ENCODE data around the gene ZRANB1. TPM values are rescaled to one million over a fixed set of nuclear protein-coding genes. Genes with fewer than 3 reads are reported as not detected.

The ZRANB1 gene
- total RNA-seq, 4 donors from 2014 or later: 22.1 to 37.5 (median 25.0) TPM

GRCh38 chr10:124918906-124919305 lies 23.0 kb upstream of the ZRANB1 start:
- Histone ChIP-seq H3K4me3 (replicated peaks in 1 of 3) (peak overlapping the region in 1 of 3 donors; percentile 76), H3K27ac (peak overlapping the region in 2 of 3 donors; percentile 4 to 96), H3K9me3 (no peaks in the 10 kb centered on the region), H3K27me3 (no peaks in the 10 kb centered on the region), H3K36me3 (no peaks in the 10 kb centered on the region), H3K4me1 (peaks cover 13 to 17% of the 10 kb centered on the region in 2 donors)
- TF ChIP-seq CTCF (IDR thresholded peaks at IDR 0.05): no peak
- intact Hi-C loops (cut with DNase I): loop anchor here (10.0 kb wide), 2 partner anchors 136 to 246 kb away; partner anchors contain the start of gene CTBP2
- DNase-seq: no peak
- WGBS, 2 donors: 89 to 91% methylated on average over 3 of the region's 3 CpGs

GRCh38 chr10:124921261-124921660 lies 20.7 kb upstream of the ZRANB1 start:
- WGBS, 2 donors: 90 to 94% methylated on average over 1 of the region's 1 CpG
- Histone ChIP-seq H3K27ac (no peak overlapping the region), H3K36me3 (no peaks in the 10 kb centered on the region), H3K4me1 (peaks cover 12 to 13% of the 10 kb centered on the region in 2 donors), H3K4me3 (replicated peaks in 1 of 3) (no peak overlapping the region), H3K9me3 (no peaks in the 10 kb centered on the region), H3K27me3 (no peaks in the 10 kb centered on the region)
- DNase-seq: no peak
- intact Hi-C loops (cut with DNase I): no loop called here
- TF ChIP-seq POLR2A (IDR thresholded peaks at IDR 0.05) (no peak), CTCF (IDR thresholded peaks at IDR 0.05) (no peak)

- H3K27me3 ChIP-seq: no peaks in the 10 kb centered on the region
- 91 to 93% methylated on average over 5 of the region's 5 CpGs for WGBS, 2 donors
- H3K27ac ChIP-seq: no peak overlapping the region
- intact Hi-C loops (cut with DNase I): no loop called here
- TF ChIP-seq POLR2A (IDR thresholded peaks at IDR 0.05): no peak
- peaks cover 6 to 7% of the 10 kb centered on the region in 2 donors for H3K4me1 ChIP-seq
- DNase-seq: no peak
- no peak overlapping the region for H3K4me3 ChIP-seq (replicated peaks in 1 of 3)
- no peaks in the 10 kb centered on the region for H3K36me3 ChIP-seq
- H3K9me3 ChIP-seq: no peaks in the 10 kb centered on the region
These were observed 18.2 kb upstream of the ZRANB1 start for GRCh38 chr10:124923684-124924083.

GRCh38 chr10:124926548-124926947 lies 15.4 kb upstream of the ZRANB1 start:
- TF ChIP-seq POLR2A (IDR thresholded peaks at IDR 0.05): no peak
- TF ChIP-seq CTCF (IDR thresholded peaks at IDR 0.05): no peak
- no peaks in the 10 kb centered on the region for H3K27me3 ChIP-seq
- WGBS, 2 donors: 91 to 92% methylated on average over 5 of the region's 5 CpGs
- H3K4me3 ChIP-seq (replicated peaks in 1 of 3): no peak overlapping the region
- intact Hi-C loops (cut with DNase I): no loop called here
- no peaks in the 10 kb centered on the region for H3K9me3 ChIP-seq
- DNase-seq: no peak
- H3K4me1 ChIP-seq: no peaks in the 10 kb centered on the region
- no peak overlapping the region for H3K27ac ChIP-seq
- no peaks in the 10 kb centered on the region for H3K36me3 ChIP-seq

- Histone ChIP-seq H3K4me1 (no peaks in the 10 kb centered on the region), H3K27me3 (no peaks in the 10 kb centered on the region), H3K4me3 (replicated peaks in 1 of 3) (no peak overlapping the region), H3K27ac (no peak overlapping the region), H3K36me3 (no peaks in the 10 kb centered on the region), H3K9me3 (no peaks in the 10 kb centered on the region)
- WGBS, 2 donors: 81 to 90% methylated on average over 7 of the region's 7 CpGs
- intact Hi-C loops (cut with DNase I): no loop called here
- no peak for TF ChIP-seq POLR2A (IDR thresholded peaks at IDR 0.05)
- DNase-seq: no peak
These were observed 13.8 kb upstream of the ZRANB1 start for GRCh38 chr10:124928087-124928486.

GRCh38 chr10:124928545-124928944 lies 13.4 kb upstream of the ZRANB1 start:
- TF ChIP-seq CTCF (IDR thresholded peaks at IDR 0.05) (no peak), POLR2A (IDR thresholded peaks at IDR 0.05) (no peak)
- Histone ChIP-seq H3K9me3 (no peaks in the 10 kb centered on the region), H3K27ac (no peak overlapping the region), H3K4me1 (peaks cover 0 to 1% of the 10 kb centered on the region in 2 donors), H3K36me3 (no peaks in the 10 kb centered on the region), H3K27me3 (no peaks in the 10 kb centered on the region), H3K4me3 (replicated peaks in 1 of 3) (no peak overlapping the region)
- 96 to 97% methylated on average over 3 of the region's 3 CpGs for WGBS, 2 donors
- intact Hi-C loops (cut with DNase I): no loop called here
- no peak for DNase-seq

All from thyroid gland (tissue), 4 donors.